Camera-type eye (tissue), 1 donor: ENCODE results near the gene CEP152. TPM values are rescaled to one million over a fixed set of nuclear protein-coding genes. Genes with fewer than 3 reads are reported as not detected.

ENCODE experiments used
- total RNA-seq: library from RNA; depleted of rRNA; stranded (reverse); fragments of >200 nt; gene quantifications from one replicate; pipeline ENCODE4 v1.2.3, GENCODE V29; 2014

CEP152 gene
- total RNA-seq, result 7.9 TPM

DNA sequence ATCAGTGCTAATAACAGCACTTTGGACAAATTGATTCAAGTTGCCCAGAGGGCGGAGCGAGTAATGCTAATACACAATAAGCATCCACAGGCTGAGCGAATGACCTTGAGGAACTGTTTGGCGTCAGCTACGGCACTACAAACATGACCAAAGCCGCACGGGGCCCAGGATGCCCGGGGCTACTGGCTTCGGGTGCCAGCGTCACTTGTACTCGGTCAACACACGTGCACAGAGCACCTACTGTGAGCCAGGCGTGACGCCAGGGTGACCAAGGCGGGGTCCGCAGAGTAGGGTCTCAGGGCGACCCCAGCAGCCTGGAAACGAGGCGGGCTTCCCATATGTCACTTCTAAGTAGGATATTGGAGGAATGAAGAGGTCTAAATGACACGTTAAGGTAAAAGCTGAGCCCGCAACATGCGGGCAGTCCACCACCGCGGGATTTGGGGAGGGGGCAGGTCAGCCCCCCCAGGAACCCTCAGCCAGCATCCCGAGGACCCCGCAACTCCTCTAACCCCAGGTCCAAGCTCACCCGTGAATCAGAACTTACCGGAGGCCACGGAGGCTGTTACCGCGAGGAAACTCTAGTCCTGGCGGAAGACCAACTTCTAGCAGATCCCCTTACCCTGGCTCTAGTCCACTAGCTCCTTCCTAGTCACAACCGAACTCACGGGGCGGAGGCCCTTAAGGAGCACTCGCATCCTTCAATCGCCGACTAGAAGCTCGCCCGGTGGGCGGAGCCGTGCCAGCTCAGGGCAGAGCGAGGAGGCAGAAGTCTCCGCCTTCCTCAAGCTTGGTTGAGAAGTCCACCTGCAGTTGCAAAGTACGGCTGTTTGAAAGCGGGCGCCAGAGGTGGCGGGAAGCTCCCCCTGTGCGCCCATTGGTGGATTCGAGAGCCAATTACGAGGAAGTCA, at the start of gene CEP152:
CEP152 (minus strand) TSS at position 656 of the 911 bp plus-strand sequence. CDS start 5,420 bp downstream, outside the sequence.

Other genes starting within 250 kb of the CEP152 start
- 322 TPM for gene FBN1, start 165.4 kb downstream of the CEP152 start, total RNA-seq
- gene EID1, start 67.1 kb upstream of the CEP152 start, total RNA-seq, result 310 TPM
- 4.3 TPM for gene SHC4, start 152.8 kb upstream of the CEP152 start, total RNA-seq
- 95.1 TPM for gene SECISBP2L, start 235.4 kb upstream of the CEP152 start, total RNA-seq